Measurements from ENCODE around the gene SCAPER. TPM values are rescaled to one million over a fixed set of nuclear protein-coding genes. Genes with fewer than 3 reads are reported as not detected.

Gene SCAPER
- total RNA-seq, 1 experiment from 2014 or later = 15.3 TPM

- Histone ChIP-seq H3K4me1 (ENCODE audit: control insufficient read depth, insufficient read depth, low read length) (no peaks in the 10 kb centered on the region), H3K4me3 (ENCODE audit: low read depth in 2 of 2, low read length in 2 of 2) (no peak overlapping the region), H3K36me3 (ENCODE audit: control insufficient read depth, insufficient read depth, low read length) (no peaks in the 10 kb centered on the region), H3K27ac (ENCODE audit: low read length) (no peak overlapping the region), H3K27me3 (ENCODE audit: control insufficient read depth, insufficient read depth, low read length) (no peaks in the 10 kb centered on the region), H3K9me3 (ENCODE audit: control insufficient read depth, insufficient read depth, low read depth, low read length) (no peaks in the 10 kb centered on the region; the same call in 1 of the 2 replicates)
- ChIA-PET POLR2A (no interaction called here), CTCF (no interaction called here)
- no TSS peak for BruUV-seq (replicated peaks)
- TF ChIP-seq POLR2AphosphoS5 (IDR thresholded peaks at IDR 0.05; ENCODE audit: low read depth, low read length) (no peak), TCF7L2 (IDR thresholded peaks at IDR 0.05; ENCODE audit: low read depth, low read length) (no peak), SIN3A (IDR thresholded peaks at IDR 0.05; ENCODE audit: borderline replicate concordance, insufficient read depth, low read depth, low read length) (no peak), CTCF (IDR thresholded peaks at IDR 0.05) (no peak), REST (IDR thresholded peaks at IDR 0.05; ENCODE audit: insufficient read depth in 1 of 2, low read depth in 2 of 2, low read length in 1 of 2) (no peak)
- ATAC-seq = no peak
- in situ Hi-C loops (cut with HindIII; ENCODE audit: low pct_unique_long_range_greater_than_20kb, low sequenced_read_pairs) = no loop called here
- no peak for DNase-seq (ENCODE audit: low read depth, low spot score)
- intact Hi-C loops (cut with micrococcal nuclease; ENCODE audit: unreplicated experiment) = no loop called here
Observed at GRCh38 chr15:76682259-76682658, 222.9 kb downstream of the SCAPER start.

- BruUV-seq (replicated peaks) = no TSS peak
- H3K4me1 ChIP-seq (ENCODE audit: control insufficient read depth, insufficient read depth, low read length) = no peaks in the 10 kb centered on the region
- no peak overlapping the region for H3K4me3 ChIP-seq (ENCODE audit: low read depth in 2 of 2, low read length in 2 of 2)
- in situ Hi-C loops (cut with HindIII; ENCODE audit: low pct_unique_long_range_greater_than_20kb, low sequenced_read_pairs) (no loop called here), intact Hi-C loops (cut with micrococcal nuclease; ENCODE audit: unreplicated experiment) (no loop called here)
- CTCF ChIA-PET = no interaction called here
- POLR2A ChIA-PET = no interaction called here
- H3K36me3 ChIP-seq (ENCODE audit: control insufficient read depth, insufficient read depth, low read length) = no peaks in the 10 kb centered on the region
- ATAC-seq = no peak
- no peak for DNase-seq (ENCODE audit: low read depth, low spot score)
- TF ChIP-seq SIN3A (IDR thresholded peaks at IDR 0.05; ENCODE audit: borderline replicate concordance, insufficient read depth, low read depth, low read length) (no peak), CTCF (IDR thresholded peaks at IDR 0.05) (no peak), TCF7L2 (IDR thresholded peaks at IDR 0.05; ENCODE audit: low read depth, low read length) (no peak)
- H3K27me3 ChIP-seq (ENCODE audit: control insufficient read depth, insufficient read depth, low read length) = no peaks in the 10 kb centered on the region
- H3K27ac ChIP-seq (ENCODE audit: low read length) = no peak overlapping the region
- H3K9me3 ChIP-seq (ENCODE audit: control insufficient read depth, insufficient read depth, low read depth, low read length) = no peaks in the 10 kb centered on the region
Observed at GRCh38 chr15:76678766-76679165, 226.4 kb downstream of the SCAPER start.
